ENCODE data around the gene MGLL. TPM values are rescaled to one million over a fixed set of nuclear protein-coding genes. Genes with fewer than 3 reads are reported as not detected.

MGLL gene
- total RNA-seq, 2 experiments from 2014 or later = 19.2 to 21.6 TPM

DNA sequence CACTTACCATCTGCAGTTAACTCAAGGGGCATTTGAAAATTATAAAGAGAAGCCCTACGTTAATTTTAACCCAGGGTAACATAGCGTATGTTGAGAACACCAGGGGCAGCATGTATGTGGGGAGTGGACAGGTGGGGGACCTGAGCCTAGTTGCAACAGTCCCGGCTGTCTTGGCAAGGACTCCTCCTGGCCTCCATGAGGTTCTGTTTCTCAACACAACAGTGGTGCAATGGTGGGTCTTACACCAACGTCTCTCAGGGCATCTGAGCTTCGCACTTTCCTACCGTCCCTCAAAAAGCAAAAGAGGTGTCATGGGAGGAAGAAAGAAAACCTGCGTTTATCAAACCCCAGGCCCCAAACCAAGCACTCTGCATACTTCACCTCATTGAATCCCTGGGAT is 50.6 kb downstream of the MGLL start:
- Histone ChIP-seq H3K36me3 (ENCODE audit: insufficient read depth, low read length) (no peaks in the 10 kb centered on the region), H3K79me2 (ENCODE audit: insufficient read depth, low read depth, low read length) (no peaks in the 10 kb centered on the region), H3K9me2 (ENCODE audit: insufficient read depth, low read length) (no peaks in the 10 kb centered on the region), H3K27ac (ENCODE audit: low read depth, low read length, poor library complexity, severe bottlenecking) (no peak overlapping the region), H4K20me1 (ENCODE audit: insufficient read depth, low read length) (no peaks in the 10 kb centered on the region), H3K9me3 (ENCODE audit: low read length) (no peaks in the 10 kb centered on the region), H3K4me2 (ENCODE audit: low read length) (no peak overlapping the region), H2AFZ (ENCODE audit: low read length) (no peak overlapping the region), H3K4me3 (ENCODE audit: low read depth, low read length, poor library complexity, severe bottlenecking) (no peak overlapping the region), H3K4me1 (ENCODE audit: insufficient read depth, low read length, poor library complexity, severe bottlenecking) (no peaks in the 10 kb centered on the region)
- CTCF ChIA-PET (ENCODE audit: unreplicated experiment) = no interaction called here
- no TSS peak for BruUV-seq (replicated peaks)
- no peak for DNase-seq (ENCODE audit: low spot score)
- POLR2A ChIA-PET = no interaction called here
- TF ChIP-seq, protein P1, sequence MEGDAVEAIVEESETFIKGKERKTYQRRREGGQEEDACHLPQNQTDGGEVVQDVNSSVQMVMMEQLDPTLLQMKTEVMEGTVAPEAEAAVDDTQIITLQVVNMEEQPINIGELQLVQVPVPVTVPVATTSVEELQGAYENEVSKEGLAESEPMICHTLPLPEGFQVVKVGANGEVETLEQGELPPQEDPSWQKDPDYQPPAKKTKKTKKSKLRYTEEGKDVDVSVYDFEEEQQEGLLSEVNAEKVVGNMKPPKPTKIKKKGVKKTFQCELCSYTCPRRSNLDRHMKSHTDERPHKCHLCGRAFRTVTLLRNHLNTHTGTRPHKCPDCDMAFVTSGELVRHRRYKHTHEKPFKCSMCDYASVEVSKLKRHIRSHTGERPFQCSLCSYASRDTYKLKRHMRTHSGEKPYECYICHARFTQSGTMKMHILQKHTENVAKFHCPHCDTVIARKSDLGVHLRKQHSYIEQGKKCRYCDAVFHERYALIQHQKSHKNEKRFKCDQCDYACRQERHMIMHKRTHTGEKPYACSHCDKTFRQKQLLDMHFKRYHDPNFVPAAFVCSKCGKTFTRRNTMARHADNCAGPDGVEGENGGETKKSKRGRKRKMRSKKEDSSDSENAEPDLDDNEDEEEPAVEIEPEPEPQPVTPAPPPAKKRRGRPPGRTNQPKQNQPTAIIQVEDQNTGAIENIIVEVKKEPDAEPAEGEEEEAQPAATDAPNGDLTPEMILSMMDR (conservative IDR thresholded peaks at IDR 0.05; ENCODE audit: low read length) = no peak
- TF ChIP-seq EZH2phosphoT487 (IDR thresholded peaks at IDR 0.05; ENCODE audit: borderline replicate concordance, low read depth, low read length) = no peak
- intact Hi-C loops (cut with micrococcal nuclease; ENCODE audit: unreplicated experiment) = no loop called here

DNA sequence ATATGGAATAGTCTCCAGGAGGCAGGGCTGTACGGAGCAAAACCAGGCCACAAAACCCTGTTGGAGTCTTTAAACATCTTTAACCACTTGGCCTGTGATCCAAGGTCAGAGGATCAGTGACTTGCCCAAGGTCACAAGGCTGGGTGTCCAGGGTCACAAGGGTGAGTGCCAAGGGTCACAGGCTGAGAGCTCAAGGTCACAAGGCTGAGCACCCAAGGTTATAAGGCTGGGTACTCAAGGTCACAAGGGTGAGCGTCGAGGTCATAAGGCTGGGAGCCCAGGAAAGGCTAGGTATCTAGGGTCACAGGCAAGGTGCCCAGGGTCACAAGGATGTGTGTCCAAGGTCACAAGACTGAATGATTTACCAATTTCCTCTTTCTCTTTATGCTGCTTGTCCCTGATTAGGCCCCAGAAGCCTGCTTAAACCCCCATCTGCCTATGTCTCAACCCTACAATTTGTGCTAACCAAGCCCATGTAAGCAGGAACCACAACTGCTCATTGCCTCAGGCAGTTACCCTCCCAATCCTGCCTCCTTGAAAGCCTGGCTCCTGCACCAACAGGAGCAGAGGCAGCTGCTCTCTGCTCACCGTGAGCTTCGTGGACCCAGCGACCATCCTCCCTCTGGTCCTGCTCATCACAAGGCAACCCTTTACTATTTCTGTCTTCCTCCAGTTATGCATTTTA is 51.5 kb downstream of the MGLL start:
- CTCF ChIA-PET (ENCODE audit: unreplicated experiment) = no interaction called here
- no peaks in the 10 kb centered on the region for H3K9me2 ChIP-seq (ENCODE audit: insufficient read depth, low read length)
- intact Hi-C loops (cut with micrococcal nuclease; ENCODE audit: unreplicated experiment) = no loop called here
- BruUV-seq (replicated peaks) = no TSS peak
- POLR2A ChIA-PET = no interaction called here
- H3K27ac ChIP-seq (ENCODE audit: low read depth, low read length, poor library complexity, severe bottlenecking) = no peak overlapping the region
- H3K9me3 ChIP-seq (ENCODE audit: low read length) = no peaks in the 10 kb centered on the region
- no peaks in the 10 kb centered on the region for H3K79me2 ChIP-seq (ENCODE audit: insufficient read depth, low read depth, low read length)
- no peak overlapping the region for H3K4me2 ChIP-seq (ENCODE audit: low read length)
- no peaks in the 10 kb centered on the region for H4K20me1 ChIP-seq (ENCODE audit: insufficient read depth, low read length)
- H2AFZ ChIP-seq (ENCODE audit: low read length) = no peak overlapping the region
- no peaks in the 10 kb centered on the region for H3K36me3 ChIP-seq (ENCODE audit: insufficient read depth, low read length)
- H3K4me3 ChIP-seq (ENCODE audit: low read depth, low read length, poor library complexity, severe bottlenecking) = no peak overlapping the region
- no peak for TF ChIP-seq EZH2phosphoT487 (IDR thresholded peaks at IDR 0.05; ENCODE audit: borderline replicate concordance, low read depth, low read length)
- TF ChIP-seq, protein P1 (conservative IDR thresholded peaks at IDR 0.05; ENCODE audit: low read length) = no peak
- no peaks in the 10 kb centered on the region for H3K4me1 ChIP-seq (ENCODE audit: insufficient read depth, low read length, poor library complexity, severe bottlenecking)
- no peak for DNase-seq (ENCODE audit: low spot score)

DNA sequence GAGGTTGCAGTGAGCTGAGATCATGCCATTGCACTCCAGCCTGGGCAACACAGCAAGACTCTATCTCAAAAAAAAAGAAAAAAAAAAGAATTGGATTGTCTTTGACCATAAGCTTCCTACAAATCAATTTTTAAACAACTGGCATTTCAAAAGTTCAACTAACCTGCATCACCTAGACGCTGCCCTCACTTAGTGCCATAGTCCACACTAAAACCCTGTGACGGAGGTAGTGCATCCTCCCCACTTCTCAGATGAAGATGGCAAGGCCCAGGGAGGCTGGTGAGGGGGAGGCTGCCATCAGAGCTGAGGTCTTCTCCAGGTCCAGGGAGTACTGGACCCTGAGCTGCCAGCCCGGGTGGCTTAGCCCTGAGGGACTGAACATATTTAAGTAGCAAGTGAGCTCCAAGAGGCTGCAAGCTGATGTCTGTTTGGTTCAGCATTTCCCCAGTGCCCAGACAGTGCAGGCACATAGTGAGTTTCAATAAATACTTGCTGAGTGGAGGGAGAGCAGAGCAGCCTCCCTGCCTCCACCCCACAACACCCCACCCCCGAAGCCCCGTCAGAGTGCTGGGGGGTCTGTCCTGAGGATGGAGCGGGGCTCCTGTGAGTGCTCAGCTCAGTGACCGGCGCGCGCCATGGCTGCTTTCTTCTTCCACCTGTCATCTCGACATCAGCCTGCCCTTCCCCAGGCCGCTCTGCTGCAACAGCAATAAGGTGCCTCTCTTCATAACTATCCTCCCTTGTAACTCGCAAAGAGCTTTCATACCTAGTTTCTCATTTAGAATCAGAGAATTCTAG is 52.8 kb downstream of the MGLL start:
- Histone ChIP-seq H3K4me2 (ENCODE audit: low read length) (no peak overlapping the region), H4K20me1 (ENCODE audit: insufficient read depth, low read length) (no peaks in the 10 kb centered on the region), H3K9me3 (ENCODE audit: low read length) (no peaks in the 10 kb centered on the region), H2AFZ (ENCODE audit: low read length) (no peak overlapping the region), H3K79me2 (ENCODE audit: insufficient read depth, low read depth, low read length) (no peaks in the 10 kb centered on the region), H3K27ac (ENCODE audit: low read depth, low read length, poor library complexity, severe bottlenecking) (no peak overlapping the region), H3K36me3 (ENCODE audit: insufficient read depth, low read length) (no peaks in the 10 kb centered on the region), H3K9me2 (ENCODE audit: insufficient read depth, low read length) (no peaks in the 10 kb centered on the region), H3K4me1 (ENCODE audit: insufficient read depth, low read length, poor library complexity, severe bottlenecking) (no peaks in the 10 kb centered on the region), H3K4me3 (ENCODE audit: low read depth, low read length, poor library complexity, severe bottlenecking) (no peak overlapping the region)
- no peak for DNase-seq (ENCODE audit: low spot score)
- TF ChIP-seq EZH2phosphoT487 (IDR thresholded peaks at IDR 0.05; ENCODE audit: borderline replicate concordance, low read depth, low read length) = no peak
- intact Hi-C loops (cut with micrococcal nuclease; ENCODE audit: unreplicated experiment) = no loop called here
- ChIA-PET POLR2A (no interaction called here), CTCF (ENCODE audit: unreplicated experiment) (no interaction called here)
- BruUV-seq (replicated peaks) = no TSS peak

Measured in OCI-LY7 (cell line).